Osteoblast (primary cell): ENCODE data around the gene PPP1R9B. TPM values are rescaled to one million over a fixed set of nuclear protein-coding genes. Genes with fewer than 3 reads are reported as not detected.
A peak's percentile ranks its signal among the peaks of the same experiment; 100 is the strongest.

ENCODE experiments used
- DNase-seq: peaks from one replicate; pipeline ENCODE4 v3.0.0; 2011; ENCODE audit warnings: low spot score, mixed read lengths; ENCODE audit not compliant: insufficient read length; ENCODE audit errors: missing footprints
- H2AFZ ChIP-seq: 2 replicates; pipeline ENCODE4 v1.6.0; 2011; ENCODE audit warnings: mild to moderate bottlenecking, low read length
- H3K27ac ChIP-seq: 2 replicates; pipeline ENCODE4 v1.5.1; 2011; ENCODE audit warnings: mild to moderate bottlenecking, low read depth, low read length, moderate library complexity
- H3K27me3 ChIP-seq: 2 replicates; pipeline ENCODE4 v1.6.0; 2012; ENCODE audit warnings: mild to moderate bottlenecking, control low read depth, inconsistent platforms, low read length, moderate library complexity; ENCODE audit not compliant: insufficient read depth
- H3K36me3 ChIP-seq: 2 replicates; pipeline ENCODE4 v1.5.1; 2011; ENCODE audit warnings: mild to moderate bottlenecking, low read length, control low read depth, moderate library complexity; ENCODE audit not compliant: insufficient read depth
- H3K4me1 ChIP-seq: 2 replicates; pipeline ENCODE4 v1.5.1; 2011; ENCODE audit warnings: mild to moderate bottlenecking, low read length, control low read depth, moderate library complexity; ENCODE audit not compliant: insufficient read depth
- H3K4me2 ChIP-seq: 2 replicates; pipeline ENCODE4 v1.6.0; 2011; ENCODE audit warnings: mild to moderate bottlenecking, low read length; ENCODE audit not compliant: insufficient read depth
- H3K4me3 ChIP-seq: fragments of 200-600 bp; sonication (generic); 3 replicates; pipeline ENCODE4 v1.5.1; 2012; ENCODE audit warnings: mild to moderate bottlenecking, low read length, inconsistent platforms; ENCODE audit not compliant: insufficient read depth
- H3K79me2 ChIP-seq: 2 replicates; pipeline ENCODE4 v1.6.0; 2012; ENCODE audit warnings: mild to moderate bottlenecking, low read length, control low read depth, inconsistent platforms; ENCODE audit not compliant: insufficient read depth
- H3K9me3 ChIP-seq: 2 replicates; pipeline ENCODE4 v1.5.1; 2011; ENCODE audit warnings: low read depth, low read length, control low read depth
- H4K20me1 ChIP-seq: 2 replicates; pipeline ENCODE4 v1.6.0; 2012; ENCODE audit warnings: mild to moderate bottlenecking, low read length, control low read depth; ENCODE audit not compliant: insufficient read depth
- total RNA-seq: library from RNA; depleted of rRNA; stranded (reverse); fragments of >200 nt; gene quantifications from 2 replicates; pipeline ENCODE4 v1.2.3, GENCODE V29; 2012
- TF ChIP-seq, protein P1 (sequence below): IDR thresholded peaks from 2 replicates; pipeline ENCODE4 v1.5.1; 2011; ENCODE audit warnings: mild to moderate bottlenecking, low read depth, low read length, moderate library complexity; ENCODE audit errors: extremely low read depth

PPP1R9B gene
- total RNA-seq, 1 donor: 48.9 TPM

DNA sequence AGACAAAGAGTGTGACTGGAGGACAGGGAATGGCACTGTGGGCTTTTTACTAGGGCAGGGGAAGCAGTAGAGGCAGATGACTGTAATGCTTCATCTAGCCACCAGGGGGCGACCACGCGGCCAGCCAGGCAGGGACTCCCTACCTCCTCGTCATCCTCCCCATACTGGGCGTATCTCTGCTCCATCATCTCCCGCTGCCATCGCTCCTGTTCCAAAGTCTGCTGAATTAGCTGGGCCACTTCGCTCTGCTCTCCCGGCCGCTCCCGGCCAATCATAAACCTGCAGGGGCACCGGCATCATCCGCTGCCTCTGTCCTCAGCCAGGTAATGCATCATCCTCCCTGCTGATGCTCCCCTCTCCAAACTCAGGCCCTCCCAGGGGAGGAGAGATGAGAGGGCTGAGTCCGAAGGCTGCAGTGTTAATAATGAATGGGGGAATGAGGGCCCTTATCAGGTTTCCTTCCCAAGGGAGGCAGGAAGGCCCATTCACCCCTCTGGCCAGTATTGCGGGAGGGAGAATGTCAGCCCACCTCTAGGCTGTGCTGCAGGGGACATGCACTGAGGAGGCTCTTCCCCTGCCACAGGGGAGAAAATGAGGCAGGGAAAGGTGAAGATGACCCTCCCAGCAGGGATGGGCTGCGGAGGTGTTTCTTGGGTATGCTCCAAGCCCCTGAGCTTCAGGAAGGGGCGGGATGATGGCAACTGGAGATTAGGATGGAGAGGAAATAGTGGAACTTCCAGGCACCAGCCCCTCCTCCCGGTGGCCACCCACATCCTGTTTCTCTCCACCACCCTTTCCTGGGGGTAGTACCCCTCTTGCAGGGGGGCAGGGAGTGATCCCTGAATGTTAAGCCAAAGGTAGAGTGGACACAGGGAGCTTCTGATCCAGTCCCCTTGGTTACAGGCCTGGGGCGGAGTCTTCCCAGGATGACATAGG, 10.3 kb downstream of the PPP1R9B start:
- Histone ChIP-seq H3K9me3 (no peaks in the 10 kb centered on the region), H3K27me3 (no peaks in the 10 kb centered on the region), H3K4me2 (no peak overlapping the region), H4K20me1 (peaks cover 80% of the 10 kb centered on the region), H3K27ac (no peak overlapping the region), H2AFZ (no peak overlapping the region), H3K79me2 (peaks cover 62% of the 10 kb centered on the region), H3K4me3 (no peak overlapping the region), H3K36me3 (peaks cover 87% of the 10 kb centered on the region), H3K4me1 (no peaks in the 10 kb centered on the region)
- TF ChIP-seq, protein P1, sequence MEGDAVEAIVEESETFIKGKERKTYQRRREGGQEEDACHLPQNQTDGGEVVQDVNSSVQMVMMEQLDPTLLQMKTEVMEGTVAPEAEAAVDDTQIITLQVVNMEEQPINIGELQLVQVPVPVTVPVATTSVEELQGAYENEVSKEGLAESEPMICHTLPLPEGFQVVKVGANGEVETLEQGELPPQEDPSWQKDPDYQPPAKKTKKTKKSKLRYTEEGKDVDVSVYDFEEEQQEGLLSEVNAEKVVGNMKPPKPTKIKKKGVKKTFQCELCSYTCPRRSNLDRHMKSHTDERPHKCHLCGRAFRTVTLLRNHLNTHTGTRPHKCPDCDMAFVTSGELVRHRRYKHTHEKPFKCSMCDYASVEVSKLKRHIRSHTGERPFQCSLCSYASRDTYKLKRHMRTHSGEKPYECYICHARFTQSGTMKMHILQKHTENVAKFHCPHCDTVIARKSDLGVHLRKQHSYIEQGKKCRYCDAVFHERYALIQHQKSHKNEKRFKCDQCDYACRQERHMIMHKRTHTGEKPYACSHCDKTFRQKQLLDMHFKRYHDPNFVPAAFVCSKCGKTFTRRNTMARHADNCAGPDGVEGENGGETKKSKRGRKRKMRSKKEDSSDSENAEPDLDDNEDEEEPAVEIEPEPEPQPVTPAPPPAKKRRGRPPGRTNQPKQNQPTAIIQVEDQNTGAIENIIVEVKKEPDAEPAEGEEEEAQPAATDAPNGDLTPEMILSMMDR: peak; percentile 92
- DNase-seq: peak; percentile 100

DNA sequence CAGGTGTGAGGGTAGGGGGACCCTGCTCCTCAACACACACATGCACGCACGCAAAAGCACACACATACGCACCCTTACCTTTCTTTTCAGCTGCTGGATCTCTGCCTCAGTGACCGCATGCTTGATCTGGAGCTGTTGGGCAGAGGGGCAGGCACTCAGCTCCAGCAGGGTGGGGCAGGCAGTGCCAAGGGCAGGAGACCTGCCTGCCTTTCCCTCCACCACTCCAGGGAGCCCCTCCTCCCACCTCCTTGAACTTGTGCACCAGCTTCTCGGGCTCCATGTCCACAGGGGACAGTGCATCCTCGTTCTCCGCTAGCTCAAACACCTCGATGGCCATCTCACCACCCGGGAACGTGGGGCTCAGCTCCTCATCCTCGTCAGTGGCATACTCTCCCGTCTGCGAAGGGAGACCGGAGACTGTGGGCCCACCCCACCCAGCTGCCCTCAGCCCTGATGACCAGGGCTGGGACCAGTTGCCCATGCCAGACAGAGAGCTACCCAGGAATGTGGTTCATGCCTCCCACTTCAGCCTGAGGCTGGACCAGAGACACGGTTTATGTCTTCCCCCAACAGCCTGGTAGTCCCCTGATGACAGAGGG, 11.2 kb downstream of the PPP1R9B start:
- Histone ChIP-seq H3K27me3 (no peaks in the 10 kb centered on the region), H3K4me2 (no peak overlapping the region), H3K36me3 (peaks cover 84% of the 10 kb centered on the region), H4K20me1 (peaks cover 76% of the 10 kb centered on the region), H3K9me3 (no peaks in the 10 kb centered on the region), H3K4me3 (no peak overlapping the region), H3K27ac (peak overlapping the region; percentile 36), H3K79me2 (peaks cover 53% of the 10 kb centered on the region), H3K4me1 (peaks cover 3% of the 10 kb centered on the region), H2AFZ (no peak overlapping the region)
- peak; percentile 38 for DNase-seq
- TF ChIP-seq, protein P1: no peak

DNA sequence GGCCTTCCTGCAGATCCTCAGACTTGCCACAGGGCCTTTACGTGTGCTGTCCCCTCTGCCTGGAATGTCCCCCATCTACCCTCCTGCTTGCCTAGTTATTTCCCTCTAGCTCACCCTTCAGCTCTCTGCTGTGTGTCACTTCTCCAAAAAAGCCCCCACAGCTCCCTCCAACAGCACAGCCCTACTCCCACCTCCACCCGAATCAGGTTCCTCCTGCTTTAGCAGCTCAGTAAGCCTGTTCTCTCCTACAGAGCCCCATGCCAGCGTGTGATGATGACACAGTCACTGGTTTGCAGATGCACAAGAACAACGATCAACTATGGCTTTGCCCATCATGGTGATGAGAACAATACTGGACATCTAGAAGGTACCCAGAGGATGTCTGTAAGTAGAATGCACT, 13.4 kb downstream of the PPP1R9B start:
- Histone ChIP-seq H3K9me3 (no peaks in the 10 kb centered on the region), H4K20me1 (peaks cover 67% of the 10 kb centered on the region), H3K27ac (no peak overlapping the region), H2AFZ (no peak overlapping the region), H3K4me1 (peaks cover 16% of the 10 kb centered on the region), H3K36me3 (peaks cover 68% of the 10 kb centered on the region), H3K4me3 (no peak overlapping the region), H3K4me2 (no peak overlapping the region), H3K27me3 (no peaks in the 10 kb centered on the region), H3K79me2 (peaks cover 30% of the 10 kb centered on the region)
- TF ChIP-seq, protein P1: no peak
- no peak for DNase-seq

DNA sequence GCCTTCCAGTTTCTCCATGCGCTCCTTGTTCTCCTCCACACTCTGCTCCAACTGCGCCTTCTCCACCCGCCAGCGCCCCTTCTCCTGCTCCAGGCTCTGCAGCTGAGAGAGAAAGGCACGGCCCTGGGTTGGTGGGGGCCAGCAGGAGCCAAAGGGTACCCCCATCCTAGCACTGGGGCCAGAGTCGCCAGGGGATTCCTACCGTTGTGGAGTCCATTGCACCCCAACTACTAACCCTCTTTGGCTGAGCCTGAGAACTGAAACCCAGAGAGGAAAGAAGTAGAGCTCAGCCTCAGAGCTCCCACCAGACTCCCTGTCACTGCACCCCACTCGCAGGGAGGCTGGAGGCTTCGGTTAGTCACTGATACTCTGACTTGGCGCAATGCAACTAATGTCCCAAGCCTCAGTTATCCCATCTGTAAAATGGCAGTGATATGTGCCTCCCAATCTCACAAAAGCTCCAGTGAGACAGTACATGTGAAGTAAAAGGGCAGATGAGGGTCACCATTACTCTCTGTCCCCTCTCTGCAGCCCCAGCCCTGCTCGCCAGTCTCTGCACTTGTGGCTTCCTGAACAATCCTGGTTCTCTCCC, 14.3 kb downstream of the PPP1R9B start:
- H3K4me1 ChIP-seq: peaks cover 16% of the 10 kb centered on the region
- H3K4me2 ChIP-seq: no peak overlapping the region
- DNase-seq: no peak
- no peak overlapping the region for H3K4me3 ChIP-seq
- H3K27me3 ChIP-seq: no peaks in the 10 kb centered on the region
- TF ChIP-seq, protein P1: no peak
- H3K27ac ChIP-seq: no peak overlapping the region
- H4K20me1 ChIP-seq: peaks cover 61% of the 10 kb centered on the region
- no peak overlapping the region for H2AFZ ChIP-seq
- H3K36me3 ChIP-seq: peaks cover 61% of the 10 kb centered on the region
- H3K9me3 ChIP-seq: no peaks in the 10 kb centered on the region
- H3K79me2 ChIP-seq: peaks cover 25% of the 10 kb centered on the region
